ENCODE results near the gene ATP13A5.

ATP13A5 gene

DNA sequence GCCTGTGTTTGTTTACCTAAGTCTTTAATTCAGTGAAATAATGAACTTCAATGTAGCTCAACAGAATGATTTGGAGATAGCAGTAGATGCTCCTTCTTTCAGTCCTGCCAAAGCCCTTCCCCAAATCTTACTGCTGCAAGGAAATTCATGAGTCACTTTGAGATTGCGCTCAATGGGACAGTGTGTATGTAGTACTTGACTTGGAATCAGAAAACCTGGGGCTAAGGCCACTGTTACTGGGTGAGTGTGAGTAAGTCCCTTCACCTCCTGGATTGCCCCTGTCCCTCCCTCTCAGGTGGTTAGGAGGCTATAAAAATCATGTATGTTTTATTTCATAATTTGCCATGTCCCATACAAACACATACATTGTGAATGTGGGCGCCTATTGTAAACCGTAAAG lies 29.9 kb downstream of the ATP13A5 start:
- FAIRE-seq (no peak), DNase-seq (ENCODE audit: insufficient read length, low spot score) (no peak)

GRCh38 chr3:193347521-193348501 lies 30.7 kb downstream of the ATP13A5 start:
- DNase-seq (ENCODE audit: insufficient read length, low spot score) (no peak), FAIRE-seq (no peak)

- FAIRE-seq = no peak
- DNase-seq (ENCODE audit: insufficient read length, low spot score) = no peak
Measured at GRCh38 chr3:193346259-193346658, 32.3 kb downstream of the ATP13A5 start.

- FAIRE-seq = no peak
Measured at GRCh38 chr3:193345431-193345830, 33.1 kb downstream of the ATP13A5 start.

DNA sequence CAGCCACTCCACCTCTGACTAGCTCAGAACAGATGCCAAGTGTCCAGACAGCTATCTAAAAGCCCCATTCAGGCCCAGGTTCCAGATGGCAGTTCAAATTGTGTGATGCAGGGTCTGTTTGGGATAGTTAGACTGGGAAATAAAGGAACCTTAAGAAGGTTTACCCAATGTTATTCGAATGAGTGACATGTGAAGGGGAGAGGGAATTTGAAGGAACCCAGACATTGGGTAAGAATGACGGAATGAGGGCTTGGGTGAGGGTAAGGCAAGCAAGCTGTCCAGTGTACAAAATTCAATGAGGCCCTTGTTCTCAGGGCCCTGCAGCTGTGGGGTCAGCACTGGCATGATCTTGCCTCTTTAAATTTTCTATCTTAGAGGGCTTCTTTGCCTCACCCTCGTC lies 34.1 kb downstream of the ATP13A5 start:
- FAIRE-seq = no peak
- DNase-seq (ENCODE audit: insufficient read length, low spot score) = no peak

More at GRCh38 chr3:193345431-193345830, 33.1 kb downstream of the ATP13A5 start:
- no peak for DNase-seq (ENCODE audit: insufficient read length, low spot score)

- no peak for DNase-seq (ENCODE audit: insufficient read length, low spot score)
- FAIRE-seq = no peak
Measured at GRCh38 chr3:193343726-193344222, 34.8 kb downstream of the ATP13A5 start.

- DNase-seq (ENCODE audit: insufficient read length, low spot score) = no peak
- FAIRE-seq = no peak
Measured at GRCh38 chr3:193342551-193342950, 36.0 kb downstream of the ATP13A5 start.

DNA sequence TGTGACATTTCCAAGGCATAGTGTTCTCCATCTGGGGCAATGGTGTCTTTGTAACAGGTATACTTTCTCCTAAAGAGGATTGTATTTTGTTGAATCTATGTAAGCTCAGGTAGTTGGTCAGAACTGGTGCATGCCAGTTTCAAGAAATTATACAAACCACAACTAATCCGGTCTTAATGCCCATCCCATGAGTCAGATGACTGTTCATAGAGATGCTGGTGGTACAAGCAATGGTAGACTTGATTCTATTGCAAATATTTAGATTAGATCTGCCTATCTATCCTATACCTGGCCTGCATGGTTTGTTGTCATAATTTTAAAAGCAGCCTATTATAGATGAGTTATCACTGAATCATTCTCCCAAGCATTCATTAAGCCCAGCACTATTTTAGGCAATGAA lies 43.5 kb downstream of the ATP13A5 start:
- no peak for FAIRE-seq
- DNase-seq (ENCODE audit: insufficient read length, low spot score) = no peak

DNA sequence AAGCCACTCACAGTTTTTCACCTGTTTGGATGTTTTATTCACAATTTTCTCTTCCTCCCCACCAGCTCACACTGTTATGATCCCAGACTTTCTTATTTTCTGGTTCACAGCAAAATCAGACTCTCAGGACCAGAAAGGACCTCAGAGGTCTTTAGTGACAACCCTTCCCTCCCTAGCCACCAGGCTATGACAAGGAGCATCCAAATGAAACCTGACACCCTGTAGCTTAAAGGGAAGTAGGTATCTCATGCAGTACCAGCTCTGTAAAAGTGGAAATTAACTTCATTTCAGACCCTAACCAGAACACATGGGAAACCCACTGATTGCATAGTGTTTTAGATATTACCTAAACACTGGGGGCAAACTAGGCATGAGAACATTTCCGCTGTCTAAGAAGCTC lies 45.3 kb downstream of the ATP13A5 start:
- DNase-seq (ENCODE audit: insufficient read length, low spot score) = no peak
- no peak for FAIRE-seq

GRCh38 chr3:193330555-193331204 lies 47.9 kb downstream of the ATP13A5 start:
- no peak for FAIRE-seq
- DNase-seq (ENCODE audit: insufficient read length, low spot score) = no peak

DNA sequence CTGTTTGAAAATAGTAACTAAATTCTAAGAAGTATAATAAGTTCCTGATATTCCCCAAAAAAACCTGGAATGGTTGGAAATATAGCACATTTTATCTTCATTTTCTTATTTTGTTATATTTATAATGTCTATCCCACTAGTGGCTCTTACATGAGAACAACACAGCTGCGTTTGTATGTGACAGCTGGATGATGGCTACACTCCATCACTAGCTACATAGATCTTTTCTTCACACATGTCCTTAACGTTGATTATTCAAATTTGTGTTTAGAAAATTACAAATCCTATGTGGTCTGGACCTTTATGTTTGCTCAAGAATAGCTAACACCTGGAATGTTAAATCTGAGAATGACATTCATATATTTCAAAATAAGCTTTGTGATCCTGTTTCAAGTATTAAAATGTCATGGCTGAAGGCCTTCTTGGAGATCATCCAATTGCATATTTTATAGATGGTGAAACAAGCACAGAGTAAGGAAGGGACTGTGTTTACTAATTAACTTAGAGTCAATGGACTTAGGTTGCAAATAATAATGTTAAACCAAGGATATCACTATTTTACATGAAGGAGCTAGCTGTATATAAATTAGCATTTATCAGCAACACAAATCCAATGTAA lies 60.8 kb downstream of the ATP13A5 start:
- DNase-seq (ENCODE audit: insufficient read length, low spot score) (no peak), FAIRE-seq (no peak)

- FAIRE-seq (no peak), DNase-seq (ENCODE audit: insufficient read length, low spot score) (no peak)
Measured at GRCh38 chr3:193314161-193314560, 64.4 kb downstream of the ATP13A5 start.

DNA sequence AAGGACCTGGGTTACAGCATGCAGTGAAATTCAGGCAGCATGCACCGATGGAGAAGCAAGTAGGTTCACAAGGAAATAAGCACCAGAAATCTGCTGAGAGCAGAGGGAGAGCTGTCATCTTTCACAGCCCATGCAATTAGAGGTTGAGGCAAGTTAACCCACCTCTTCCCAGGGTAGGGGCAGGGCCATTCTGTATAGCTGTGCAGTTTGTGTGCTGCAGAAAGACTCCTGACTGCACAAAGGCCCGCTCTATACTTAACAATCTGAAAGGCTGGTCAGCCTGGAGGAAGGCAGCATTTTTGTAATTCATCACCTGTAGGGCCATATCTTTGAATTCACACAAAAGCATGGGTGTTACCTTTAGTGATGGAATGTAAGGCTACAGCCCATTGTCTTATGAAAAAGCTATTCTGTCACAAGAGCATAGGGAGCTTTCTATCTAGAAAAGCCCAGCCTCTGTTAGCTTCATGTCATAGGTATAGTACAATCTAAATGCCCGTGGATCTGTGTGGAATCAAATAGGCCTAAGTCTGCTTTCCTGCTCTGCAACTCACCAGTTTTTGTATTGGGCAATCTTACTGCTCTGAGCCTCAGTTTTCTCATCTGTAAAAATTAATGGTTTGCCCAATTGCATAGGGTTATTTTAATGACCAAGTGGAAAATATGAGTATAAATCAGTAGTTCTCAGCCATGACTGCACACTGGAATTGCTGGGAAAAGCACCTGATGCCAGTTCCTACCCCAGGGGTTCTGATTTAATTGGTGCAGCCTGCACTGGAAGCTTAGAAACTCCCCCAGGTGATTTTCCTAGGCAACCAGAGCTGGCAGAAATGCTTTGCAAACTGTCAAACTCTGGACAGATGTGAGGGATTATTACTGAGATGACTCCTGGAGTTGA lies 65.2 kb downstream of the ATP13A5 start:
- FAIRE-seq = no peak
- no peak for DNase-seq (ENCODE audit: insufficient read length, low spot score)

DNA sequence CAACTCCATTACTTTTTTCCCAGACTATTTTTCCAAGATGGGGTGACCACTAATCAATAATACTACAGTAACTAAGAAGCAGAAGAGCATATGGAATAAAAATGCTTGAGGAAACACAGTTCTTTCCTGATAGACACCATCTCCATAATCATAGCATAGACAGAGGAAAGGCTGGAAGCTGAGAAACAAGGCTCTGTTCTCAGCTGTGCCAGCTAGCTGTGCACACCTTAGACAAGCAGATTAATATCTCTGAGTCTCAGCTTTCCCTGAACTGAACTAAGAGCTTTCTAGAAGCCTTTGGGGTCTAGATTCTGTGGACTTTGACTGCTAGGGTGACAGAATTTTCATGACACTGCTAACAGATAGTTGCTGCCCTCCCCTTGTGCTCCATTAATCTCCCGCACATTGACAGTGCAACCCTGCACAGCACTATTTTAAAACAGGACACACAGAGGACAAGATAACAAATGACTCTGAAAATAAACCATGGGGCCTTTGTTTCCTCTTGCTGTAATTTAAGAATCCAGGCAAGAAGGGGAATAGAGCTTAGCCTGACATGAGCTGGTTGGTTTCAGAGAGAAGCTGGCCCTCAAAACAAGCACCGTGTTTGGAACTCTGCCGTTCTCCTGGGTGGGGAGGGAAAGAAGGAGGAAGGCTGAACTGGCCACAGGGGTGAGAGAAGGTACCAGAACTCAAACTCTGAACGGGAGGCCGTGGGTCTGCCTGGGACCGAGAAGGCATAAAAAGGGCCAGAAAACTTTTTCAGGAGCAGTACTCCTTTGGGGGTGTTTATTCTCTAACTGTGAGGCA lies 67.4 kb downstream of the ATP13A5 start:
- DNase-seq (ENCODE audit: insufficient read length, low spot score) = no peak
- FAIRE-seq = no peak

- no peak for FAIRE-seq
- DNase-seq (ENCODE audit: insufficient read length, low spot score) = no peak
Measured at GRCh38 chr3:193305356-193305755, 73.2 kb downstream of the ATP13A5 start.

GRCh38 chr3:193301433-193301832 lies 77.1 kb downstream of the ATP13A5 start:
- FAIRE-seq = no peak
- DNase-seq (ENCODE audit: insufficient read length, low spot score) = no peak

GRCh38 chr3:193297421-193297820 lies 81.1 kb downstream of the ATP13A5 start:
- no peak for DNase-seq (ENCODE audit: insufficient read length, low spot score)
- no peak for FAIRE-seq

DNA sequence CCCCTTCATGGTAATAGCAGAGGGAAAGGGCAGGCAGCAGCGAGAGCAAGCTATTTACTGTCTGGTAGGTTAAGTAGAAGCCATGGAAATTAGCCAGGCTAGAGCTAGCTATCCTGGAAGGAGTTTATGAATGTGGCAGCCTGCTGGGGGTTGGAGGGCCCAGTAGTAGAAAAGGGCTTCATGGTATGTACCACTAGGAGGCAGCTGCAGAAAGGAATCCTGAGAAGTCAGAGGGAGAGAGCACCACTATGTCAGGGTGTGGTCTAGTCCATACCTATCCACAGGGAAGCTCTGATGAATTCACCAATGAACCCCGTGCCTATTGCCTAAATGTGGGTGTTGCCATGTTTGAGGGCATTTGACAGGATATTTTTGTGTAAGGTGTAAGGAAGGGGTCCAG lies 82.6 kb downstream of the ATP13A5 start:
- FAIRE-seq (no peak), DNase-seq (ENCODE audit: insufficient read length, low spot score) (no peak)

- DNase-seq (ENCODE audit: insufficient read length, low spot score) (no peak), FAIRE-seq (no peak)
Measured at GRCh38 chr3:193292386-193292785, 86.2 kb downstream of the ATP13A5 start.
